ENCODE data around the gene ARHGEF9. TPM values are rescaled to one million over a fixed set of nuclear protein-coding genes. Genes with fewer than 3 reads are reported as not detected.

ARHGEF9 gene
- total and polyA plus RNA-seq, 11 donors = 13.0 to 57.7 (median 40.2) TPM

GRCh38 chrX:63764946-63765345, 20.1 kb downstream of the ARHGEF9 start:
- peaks cover 0 to 19% (median 0%) of the 10 kb centered on the region in 12 donors for H3K9me3 ChIP-seq
- H3K36me3 ChIP-seq = no peaks in the 10 kb centered on the region
- DNase-seq = no peak
- 43 to 96% (median 67%) methylated on average over 1 of the region's 1 CpG for WGBS, 4 donors
- peaks cover 0 to 7% (median 0%) of the 10 kb centered on the region in 9 donors for H3K27me3 ChIP-seq
- H3K4me3 ChIP-seq = no peak overlapping the region
- TF ChIP-seq POLR2A (IDR thresholded peaks at IDR 0.05) (no peak), CTCF (IDR thresholded peaks at IDR 0.05) (no peak)
- ATAC-seq = no peak
- H3K27ac ChIP-seq = no peak overlapping the region
- intact Hi-C loops (cut with DNase I) = loop anchor here in 1 of 10 donors (10.0 kb wide), 1 partner anchor 70 kb away; no protein-coding TSS in a partner anchor
- peaks cover 0 to 5% (median 0%) of the 10 kb centered on the region in 12 donors for H3K4me1 ChIP-seq

- Histone ChIP-seq H3K27ac (peak overlapping the region in 1 of 12 donors; percentile 7), H3K27me3 (peaks cover 0 to 7% (median 0%) of the 10 kb centered on the region in 9 donors), H3K4me3 (no peak overlapping the region), H3K36me3 (no peaks in the 10 kb centered on the region), H3K4me1 (peaks cover 0 to 5% (median 0%) of the 10 kb centered on the region in 12 donors), H3K9me3 (no peaks in the 10 kb centered on the region)
- DNase-seq (no peak), ATAC-seq (peak in 1 of 4 donors; percentile 30)
- intact Hi-C loops (cut with DNase I) = loop anchor here in 1 of 10 donors (10.0 kb wide), 1 partner anchor 67 kb away; no protein-coding TSS in a partner anchor
- WGBS, 4 donors = 38 to 69% (median 51%) methylated on average over 1 of the region's 1 CpG
- TF ChIP-seq CTCF (IDR thresholded peaks at IDR 0.05) = peak in 4 of 12 donors; percentile 15 to 33 (median 26)
- no peak for TF ChIP-seq POLR2A (IDR thresholded peaks at IDR 0.05)
These were observed 23.4 kb downstream of the ARHGEF9 start for GRCh38 chrX:63761639-63762038.

- WGBS, 4 donors = 62 to 85% (median 80%) methylated on average over 2 of the region's 2 CpGs
- Histone ChIP-seq H3K27me3 (peaks cover 0 to 7% (median 0%) of the 10 kb centered on the region in 9 donors), H3K27ac (no peak overlapping the region)
These were observed 27.0 kb downstream of the ARHGEF9 start for GRCh38 chrX:63758011-63758410.

More at GRCh38 chrX:63758011-63758410, 27.0 kb downstream of the ARHGEF9 start:
- intact Hi-C loops (cut with DNase I) = loop anchor here in 2 of 10 donors (10.0 kb wide), 2 partner anchors 193 to 447 kb away; partner anchors contain the start of gene AMER1 (in 1 of the 2)
- no peak for DNase-seq
- H3K4me1 ChIP-seq = peaks cover 0 to 12% (median 0%) of the 10 kb centered on the region in 12 donors
- no peaks in the 10 kb centered on the region for H3K36me3 ChIP-seq
- TF ChIP-seq CTCF (IDR thresholded peaks at IDR 0.05) (no peak), POLR2A (IDR thresholded peaks at IDR 0.05) (no peak)
- no peaks in the 10 kb centered on the region for H3K9me3 ChIP-seq
- no peak for ATAC-seq
- no peak overlapping the region for H3K4me3 ChIP-seq
